ENCODE data around the gene SEC24D. TPM values are rescaled to one million over a fixed set of nuclear protein-coding genes. Genes with fewer than 3 reads are reported as not detected.
A peak's percentile ranks its signal among the peaks of the same experiment; 100 is the strongest.

Gene SEC24D
- total and polyA plus RNA-seq, 5 donors, result 7.3 to 37.1 (median 17.4) TPM

- Histone ChIP-seq H3K4me3 (ENCODE audit: low read length) (no peak overlapping the region), H3K27ac (ENCODE audit: low read length) (peak overlapping the region; percentile 62), H3K9me3 (ENCODE audit: control insufficient read depth, low read length) (no peaks in the 10 kb centered on the region), H3K27me3 (ENCODE audit: control insufficient read depth, insufficient read depth) (no peaks in the 10 kb centered on the region), H3K4me1 (ENCODE audit: control insufficient read depth, insufficient read depth, low read length) (peaks cover 4% of the 10 kb centered on the region)
- DNase-seq, result peak in 1 of 3 donors; percentile 56
- 48% methylated on average over 5 of the region's 5 CpGs for WGBS
- ATAC-seq, result peak; percentile 30 to 40
- intact Hi-C loops (cut with DNase I), result loop anchor here in 2 of 4 donors (10.0 kb wide), 2 partner anchors 145 to 225 kb away; no protein-coding TSS in a partner anchor
These were observed 86.5 kb downstream of the SEC24D start for GRCh38 chr4:118749347-118749988.

GRCh38 chr4:118746251-118746919 lies 89.5 kb downstream of the SEC24D start:
- WGBS, result 25% methylated on average over 2 of the region's 2 CpGs
- H3K27ac ChIP-seq (ENCODE audit: low read length), result peak overlapping the region; percentile 98

DNA sequence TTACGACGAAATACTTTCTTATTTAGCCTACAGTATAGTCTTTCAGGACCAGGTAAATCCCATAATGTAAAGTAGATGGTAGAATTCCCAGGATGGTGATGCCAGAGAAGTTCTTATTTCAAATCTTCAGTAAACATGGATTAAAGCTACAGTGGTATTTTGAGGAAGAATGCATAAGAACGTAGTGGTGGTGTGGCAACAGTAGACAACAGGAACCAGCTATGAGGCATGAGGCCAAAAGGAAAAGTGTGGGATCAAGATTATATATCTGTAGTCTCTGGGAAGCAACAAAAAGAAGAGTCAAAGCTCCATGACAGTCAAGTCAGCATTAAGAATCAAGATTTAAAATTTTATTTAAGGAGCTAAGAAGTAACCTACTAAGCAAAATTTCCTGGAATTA lies 90.6 kb downstream of the SEC24D start:
- peaks cover 1% of the 10 kb centered on the region for H3K4me1 ChIP-seq (ENCODE audit: control insufficient read depth, insufficient read depth, low read length)
- 67% methylated on average over 3 of the region's 3 CpGs for WGBS
- intact Hi-C loops (cut with DNase I), result loop anchor here in 2 of 4 donors (10.0 kb wide), 2 partner anchors 149 to 229 kb away; no protein-coding TSS in a partner anchor
- H3K9me3 ChIP-seq (ENCODE audit: control insufficient read depth, low read length), result no peaks in the 10 kb centered on the region
- peak overlapping the region; percentile 90 for H3K27ac ChIP-seq (ENCODE audit: low read length)
- DNase-seq, result no peak
- ATAC-seq, result no peak
- no peak overlapping the region for H3K4me3 ChIP-seq (ENCODE audit: low read length)
- H3K27me3 ChIP-seq (ENCODE audit: control insufficient read depth, insufficient read depth), result no peaks in the 10 kb centered on the region

More at GRCh38 chr4:118746251-118746919, 89.5 kb downstream of the SEC24D start:
- H3K4me3 ChIP-seq (ENCODE audit: low read length), result no peak overlapping the region
- intact Hi-C loops (cut with DNase I), result loop anchor here in 2 of 4 donors (10.0 kb wide), 2 partner anchors 148 to 228 kb away; no protein-coding TSS in a partner anchor
- no peaks in the 10 kb centered on the region for H3K9me3 ChIP-seq (ENCODE audit: control insufficient read depth, low read length)
- DNase-seq (peak in 2 of 3 donors; percentile 22 to 67), ATAC-seq (peak; percentile 88 to 94)
- peaks cover 4% of the 10 kb centered on the region for H3K4me1 ChIP-seq (ENCODE audit: control insufficient read depth, insufficient read depth, low read length)
- no peaks in the 10 kb centered on the region for H3K27me3 ChIP-seq (ENCODE audit: control insufficient read depth, insufficient read depth)

GRCh38 chr4:118743867-118744266 lies 92.1 kb downstream of the SEC24D start:
- Histone ChIP-seq H3K27me3 (ENCODE audit: control insufficient read depth, insufficient read depth) (no peaks in the 10 kb centered on the region), H3K9me3 (ENCODE audit: control insufficient read depth, low read length) (no peaks in the 10 kb centered on the region), H3K4me3 (ENCODE audit: low read length) (no peak overlapping the region), H3K4me1 (ENCODE audit: control insufficient read depth, insufficient read depth, low read length) (peaks cover 1% of the 10 kb centered on the region), H3K27ac (ENCODE audit: low read length) (no peak overlapping the region)
- 76% methylated on average over 4 of the region's 4 CpGs for WGBS
- no peak for ATAC-seq
- no peak for DNase-seq
- intact Hi-C loops (cut with DNase I), result loop anchor here in 3 of 4 donors (5.0 to 10.0 kb wide), 4 partner anchors 143 to 231 kb away; partner anchors contain the start of gene SYNPO2 (in 1 of the 3)

DNA sequence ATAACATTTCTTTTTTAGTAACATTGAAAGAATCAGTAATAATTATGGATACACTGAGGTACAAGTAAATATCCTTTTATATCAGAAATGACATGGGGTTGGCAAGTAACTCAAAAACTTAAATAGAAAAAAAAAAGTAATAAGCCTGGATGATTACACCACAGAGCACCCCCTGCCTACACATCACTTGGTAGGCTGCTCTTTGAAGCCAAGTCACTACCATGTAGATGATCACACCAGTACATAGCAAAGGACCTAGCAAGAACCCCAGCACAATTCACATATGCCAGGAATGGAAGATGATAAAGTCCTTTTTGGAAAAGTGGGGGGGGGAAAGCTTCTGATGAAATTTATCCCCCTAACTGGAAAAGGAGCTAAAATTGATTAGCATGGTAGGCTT lies 93.9 kb downstream of the SEC24D start:
- ATAC-seq (no peak), DNase-seq (no peak)
- Histone ChIP-seq H3K4me3 (ENCODE audit: low read length) (no peak overlapping the region), H3K27ac (ENCODE audit: low read length) (no peak overlapping the region), H3K9me3 (ENCODE audit: control insufficient read depth, low read length) (no peaks in the 10 kb centered on the region), H3K4me1 (ENCODE audit: control insufficient read depth, insufficient read depth, low read length) (peaks cover 1% of the 10 kb centered on the region), H3K27me3 (ENCODE audit: control insufficient read depth, insufficient read depth) (no peaks in the 10 kb centered on the region)
- intact Hi-C loops (cut with DNase I), result loop anchor here in 3 of 4 donors (5.0 to 10.0 kb wide), 4 partner anchors 145 to 233 kb away; partner anchors contain the start of gene SYNPO2 (in 1 of the 3)

- H3K27me3 ChIP-seq (ENCODE audit: control insufficient read depth, insufficient read depth), result no peaks in the 10 kb centered on the region
- WGBS, result 27% methylated on average over 6 of the region's 6 CpGs
- peaks cover 1% of the 10 kb centered on the region for H3K4me1 ChIP-seq (ENCODE audit: control insufficient read depth, insufficient read depth, low read length)
- H3K4me3 ChIP-seq (ENCODE audit: low read length), result peak overlapping the region; percentile 29
- no peak overlapping the region for H3K27ac ChIP-seq (ENCODE audit: low read length)
- intact Hi-C loops (cut with DNase I), result loop anchor here in 3 of 4 donors (2.0 to 10.0 kb wide), 6 partner anchors 31 to 233 kb away; partner anchors contain the start of gene SYNPO2 (in 1 of the 3)
- ATAC-seq (peak; percentile 40 to 52), DNase-seq (no peak)
- no peaks in the 10 kb centered on the region for H3K9me3 ChIP-seq (ENCODE audit: control insufficient read depth, low read length)
These were observed 94.5 kb downstream of the SEC24D start for GRCh38 chr4:118741301-118741855.

DNA sequence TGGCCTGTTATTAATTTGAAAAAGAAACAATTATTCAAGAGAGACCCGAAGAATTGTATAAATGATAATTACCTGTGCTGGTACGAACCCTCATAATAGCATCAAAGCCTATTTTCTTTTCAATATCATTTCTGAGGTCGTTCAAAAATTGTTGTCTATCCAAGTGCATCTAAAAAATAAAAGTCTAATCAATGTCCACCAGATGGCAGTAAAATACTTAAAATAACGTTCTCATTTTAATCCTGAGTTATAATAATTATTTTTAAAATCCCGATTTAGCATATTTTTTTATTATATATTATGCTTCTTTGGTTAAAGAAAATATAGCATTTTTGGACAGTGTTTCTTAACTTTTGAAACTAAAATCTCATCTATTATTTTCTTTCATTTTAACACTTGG lies 95.1 kb downstream of the SEC24D start:
- DNase-seq (no peak), ATAC-seq (no peak)
- Histone ChIP-seq H3K27me3 (ENCODE audit: control insufficient read depth, insufficient read depth) (no peaks in the 10 kb centered on the region), H3K9me3 (ENCODE audit: control insufficient read depth, low read length) (no peaks in the 10 kb centered on the region), H3K4me3 (ENCODE audit: low read length) (peak overlapping the region; percentile 29), H3K4me1 (ENCODE audit: control insufficient read depth, insufficient read depth, low read length) (peaks cover 1% of the 10 kb centered on the region), H3K27ac (ENCODE audit: low read length) (no peak overlapping the region)
- intact Hi-C loops (cut with DNase I), result loop anchor here in 3 of 4 donors (2.0 to 10.0 kb wide), 6 partner anchors 32 to 234 kb away; partner anchors contain the start of gene SYNPO2 (in 1 of the 3)
- 28% methylated on average over 5 of the region's 5 CpGs for WGBS

DNA sequence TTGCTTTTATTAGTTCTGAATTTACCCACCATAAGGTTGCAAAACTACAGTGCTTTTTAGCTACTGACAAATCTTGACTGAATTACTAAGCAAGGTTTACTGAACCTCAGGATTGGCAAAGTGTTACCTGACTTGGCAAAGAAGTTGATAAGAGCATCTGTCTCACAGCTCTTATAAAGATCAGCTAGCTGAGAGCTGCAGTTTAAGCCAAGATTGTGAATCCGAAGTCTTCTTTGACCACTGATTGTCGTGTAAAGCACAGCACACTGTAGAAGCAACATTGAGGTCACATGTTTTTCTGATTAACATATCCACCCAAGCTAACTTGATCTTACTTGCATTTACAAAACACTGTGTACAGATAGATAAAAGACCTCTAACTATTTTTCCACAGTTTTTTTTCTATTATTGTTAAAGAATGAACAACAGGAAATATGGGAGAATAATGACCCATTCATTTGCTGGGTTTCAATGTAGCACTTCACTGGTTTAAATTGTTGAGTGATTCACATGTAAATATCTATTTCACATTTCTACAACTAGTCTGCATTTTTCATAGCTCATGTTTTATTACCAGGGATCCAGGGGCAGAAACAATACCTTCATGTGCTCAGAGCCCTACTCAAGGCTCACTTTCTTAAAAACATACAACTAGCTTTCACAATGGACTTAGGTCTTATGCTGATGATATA lies 96.8 kb downstream of the SEC24D start:
- H3K4me1 ChIP-seq (ENCODE audit: control insufficient read depth, insufficient read depth, low read length), result no peaks in the 10 kb centered on the region

DNA sequence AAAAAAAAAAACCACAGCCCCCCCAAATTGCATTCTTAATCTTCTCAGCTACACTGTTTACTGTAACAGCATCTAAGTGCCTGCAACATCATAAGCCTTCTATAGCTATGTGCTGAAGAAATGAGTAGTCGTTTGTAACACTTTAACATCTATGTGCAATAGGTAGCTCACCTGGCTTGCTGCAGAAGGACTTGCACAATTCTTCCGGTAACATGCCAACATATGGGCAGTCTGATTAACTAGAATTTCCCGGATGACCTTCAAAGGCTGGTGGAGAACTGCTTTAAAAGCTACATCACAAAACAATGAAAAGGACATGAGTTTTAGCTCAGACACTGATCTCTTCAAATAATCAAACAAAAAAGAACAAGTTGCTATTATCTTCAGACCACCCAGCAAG lies 97.8 kb downstream of the SEC24D start:
- 85% methylated on average over 3 of the region's 3 CpGs for WGBS
- Histone ChIP-seq H3K27me3 (ENCODE audit: control insufficient read depth, insufficient read depth) (no peaks in the 10 kb centered on the region), H3K9me3 (ENCODE audit: control insufficient read depth, low read length) (no peaks in the 10 kb centered on the region), H3K4me3 (ENCODE audit: low read length) (no peak overlapping the region), H3K27ac (ENCODE audit: low read length) (no peak overlapping the region), H3K4me1 (ENCODE audit: control insufficient read depth, insufficient read depth, low read length) (no peaks in the 10 kb centered on the region)
- ATAC-seq (no peak), DNase-seq (no peak)
- intact Hi-C loops (cut with DNase I), result loop anchor here in 2 of 4 donors (10.0 kb wide), 2 partner anchors 147 to 557 kb away; partner anchors contain the start of gene SYNPO2 (in 1 of the 2)

More for the DNA sequence above, 96.8 kb downstream of the SEC24D start:
- WGBS, result 59% methylated on average over 2 of the region's 2 CpGs
- Histone ChIP-seq H3K4me3 (ENCODE audit: low read length) (no peak overlapping the region), H3K27me3 (ENCODE audit: control insufficient read depth, insufficient read depth) (no peaks in the 10 kb centered on the region), H3K9me3 (ENCODE audit: control insufficient read depth, low read length) (no peaks in the 10 kb centered on the region), H3K27ac (ENCODE audit: low read length) (no peak overlapping the region)
- no peak for DNase-seq
- ATAC-seq, result no peak
- intact Hi-C loops (cut with DNase I), result loop anchor here in 2 of 4 donors (10.0 kb wide), 2 partner anchors 146 to 556 kb away; partner anchors contain the start of gene SYNPO2 (in 1 of the 2)

DNA sequence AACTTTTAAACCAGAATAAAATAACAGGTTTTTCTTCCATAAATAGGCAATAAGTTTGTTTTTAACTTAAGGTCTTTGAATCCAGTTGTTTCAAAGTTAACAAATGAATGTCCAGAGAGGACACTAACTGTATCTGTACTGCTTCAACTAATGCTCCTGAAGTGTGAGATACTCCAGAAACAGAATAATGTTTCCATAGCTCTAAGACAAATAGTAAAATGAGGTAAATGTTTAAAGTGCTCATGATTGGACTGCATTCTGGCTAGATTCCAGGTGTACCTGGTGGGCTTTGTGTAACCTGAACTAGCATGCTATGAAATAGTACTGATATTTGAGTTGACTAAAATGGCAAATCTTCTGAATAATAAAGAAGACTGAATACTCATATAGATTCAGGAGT lies 99.0 kb downstream of the SEC24D start:
- H3K4me3 ChIP-seq (ENCODE audit: low read length), result no peak overlapping the region
- ATAC-seq, result no peak
- H3K27me3 ChIP-seq (ENCODE audit: control insufficient read depth, insufficient read depth), result no peaks in the 10 kb centered on the region
- no peaks in the 10 kb centered on the region for H3K4me1 ChIP-seq (ENCODE audit: control insufficient read depth, insufficient read depth, low read length)
- intact Hi-C loops (cut with DNase I), result loop anchor here in 2 of 4 donors (10.0 kb wide), 2 partner anchors 148 to 558 kb away; partner anchors contain the start of gene SYNPO2 (in 1 of the 2)
- no peak overlapping the region for H3K27ac ChIP-seq (ENCODE audit: low read length)
- H3K9me3 ChIP-seq (ENCODE audit: control insufficient read depth, low read length), result no peaks in the 10 kb centered on the region
- DNase-seq, result no peak
